WTC11 (cell line): Measurements from ENCODE around the gene DHCR7. TPM values are rescaled to one million over a fixed set of nuclear protein-coding genes. Genes with fewer than 3 reads are reported as not detected.

ENCODE experiments used
- ATAC-seq: fragments of 200-7000 bp; cut with Tn5 transposase; 2 replicates; pipeline ENCODE4 v1.10.0; 2021; ENCODE audit warnings: mild to moderate bottlenecking, moderate library complexity
- CTCF ChIA-PET: fragments of 300-600 bp; sonication (Branson Sonifier 250); formaldehyde crosslinking; loops from one replicate; lab custom pipeline; 2021; ENCODE audit warnings: antibody characterized with exemption; lab: Charles Lee
- POLR2A ChIA-PET: fragments of 350-600 bp; sonication (Branson Sonifier 250); formaldehyde crosslinking; loops from one replicate; lab custom pipeline; 2021; ENCODE audit warnings: antibody characterized with exemption; lab: Charles Lee
- DNase-seq: peaks from one replicate; pipeline ENCODE4 v3.0.0; 2021; ENCODE audit warnings: low spot score
- H3K27ac Mint-ChIP-seq: 2 replicates; pipeline ENCODE4 v1.8.0; 2021; ENCODE audit warnings: mixed read lengths
- H3K27me3 Mint-ChIP-seq: 2 replicates; pipeline ENCODE4 v1.8.0; 2021; ENCODE audit warnings: low read depth, mild to moderate bottlenecking, moderate library complexity, mixed read lengths
- H3K36me3 Mint-ChIP-seq: 2 replicates; pipeline ENCODE4 v1.8.0; 2021; ENCODE audit warnings: mixed read lengths
- H3K4me1 Mint-ChIP-seq: 2 replicates; pipeline ENCODE4 v1.8.0; 2022; ENCODE audit warnings: mixed read lengths
- H3K4me3 Mint-ChIP-seq: 2 replicates; pipeline ENCODE4 v1.8.0; 2021; ENCODE audit warnings: mild to moderate bottlenecking, moderate library complexity, mixed read lengths
- H3K9me3 Mint-ChIP-seq: 2 replicates; pipeline ENCODE4 v1.8.0; 2021; ENCODE audit warnings: mixed read lengths
- ESRRA ChIP-seq: sonication (generic); formaldehyde crosslinking; IDR thresholded peaks from 2 replicates; pipeline ENCODE4 v1.8.1; 2022; ENCODE audit warnings: mild to moderate bottlenecking, missing genetic modification reagents, borderline replicate concordance
- FOXJ3 ChIP-seq: sonication (generic); formaldehyde crosslinking; IDR thresholded peaks from 2 replicates; pipeline ENCODE4 v1.9.0; 2021; ENCODE audit warnings: missing genetic modification reagents, mild to moderate bottlenecking, borderline replicate concordance
- JUN ChIP-seq: sonication (generic); formaldehyde crosslinking; IDR thresholded peaks from 2 replicates; pipeline ENCODE4 v1.8.0; 2023; ENCODE audit warnings: mild to moderate bottlenecking, missing genetic modification reagents
- NR1H2 ChIP-seq: sonication (generic); formaldehyde crosslinking; IDR thresholded peaks from 2 replicates; pipeline ENCODE4 v1.9.0; 2021; ENCODE audit warnings: mild to moderate bottlenecking, moderate library complexity, missing genetic modification reagents
- OVOL2 ChIP-seq: fragments of 250-450 bp; sonication (Bioruptor Pico); IDR thresholded peaks from 2 replicates; pipeline ENCODE4 v1.9.0; 2021; ENCODE audit warnings: mild to moderate bottlenecking, borderline replicate concordance
- ZNF232 ChIP-seq: sonication (generic); formaldehyde crosslinking; IDR thresholded peaks from 2 replicates; pipeline ENCODE4 v1.8.0; 2022; ENCODE audit warnings: mild to moderate bottlenecking, missing genetic modification reagents
- ZNF423 ChIP-seq: fragments of 250-450 bp; sonication (Bioruptor Pico); IDR thresholded peaks from 2 replicates; pipeline ENCODE4 v2.1.2; 2022; ENCODE audit warnings: mild to moderate bottlenecking, moderate library complexity
- total RNA-seq: library from RNA; stranded (reverse); gene quantifications from 3 replicates; pipeline ENCODE4 v1.2.3, GENCODE V29; 2021
- TF ChIP-seq, protein P1 (sequence below): sonication (generic); formaldehyde crosslinking; IDR thresholded peaks from 2 replicates; pipeline ENCODE4 v1.8.1; 2023; ENCODE audit warnings: mild to moderate bottlenecking, missing genetic modification reagents, moderate library complexity
- TF ChIP-seq, protein P2 (sequence below): sonication (generic); formaldehyde crosslinking; IDR thresholded peaks from 2 replicates; pipeline ENCODE4 v1.8.1; 2023; ENCODE audit warnings: mild to moderate bottlenecking, missing genetic modification reagents, moderate library complexity
- TF ChIP-seq, protein P3 (sequence below): sonication (generic); formaldehyde crosslinking; IDR thresholded peaks from 2 replicates; pipeline ENCODE4 v1.8.0; 2022; ENCODE audit warnings: mild to moderate bottlenecking, missing genetic modification reagents
- TF ChIP-seq, protein P4 (sequence below): sonication (generic); formaldehyde crosslinking; IDR thresholded peaks from 2 replicates; pipeline ENCODE4 v1.8.0; 2022; ENCODE audit warnings: missing genetic modification reagents
- TF ChIP-seq, protein P5 (sequence below): sonication (generic); formaldehyde crosslinking; IDR thresholded peaks from 2 replicates; pipeline ENCODE4 v1.8.0; 2023; ENCODE audit warnings: mild to moderate bottlenecking, missing genetic modification reagents
- TF ChIP-seq, protein P6 (sequence below): sonication (generic); formaldehyde crosslinking; IDR thresholded peaks from 2 replicates; pipeline ENCODE4 v1.8.0; 2022; ENCODE audit warnings: mild to moderate bottlenecking, missing genetic modification reagents
- TF ChIP-seq, protein P7 (sequence below): sonication (generic); formaldehyde crosslinking; IDR thresholded peaks from 2 replicates; pipeline ENCODE4 v1.8.1; 2022; ENCODE audit warnings: missing genetic modification reagents, borderline replicate concordance
- TF ChIP-seq, protein P8 (sequence below): fragments of 250-450 bp; sonication (Bioruptor Pico); conservative IDR thresholded peaks from 2 replicates; pipeline ENCODE4 v1.9.0; 2021; ENCODE audit warnings: mild to moderate bottlenecking

DHCR7 gene
- total RNA-seq, 1 experiment from 2014 or later, result 104 TPM

DNA sequence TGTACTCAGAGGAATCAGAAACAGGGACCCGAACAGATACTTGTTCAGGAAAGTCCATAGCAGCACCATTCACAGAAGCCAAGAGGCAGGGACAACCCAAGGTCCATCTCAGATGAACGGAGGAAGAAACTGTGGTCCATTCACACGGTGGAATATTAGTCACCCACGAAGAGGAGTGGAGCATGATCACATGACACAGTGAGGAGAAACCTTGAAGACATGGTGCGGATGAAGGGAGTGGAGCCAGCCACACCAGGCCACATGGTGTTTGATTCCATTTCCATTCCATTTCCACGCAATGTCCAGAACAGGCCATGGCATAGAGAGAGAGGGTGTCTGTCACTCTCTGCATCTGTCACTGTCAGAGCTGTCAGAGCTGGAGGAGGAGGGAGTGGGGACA lies 35.5 kb upstream of the DHCR7 start:
- TF ChIP-seq, protein P1, sequence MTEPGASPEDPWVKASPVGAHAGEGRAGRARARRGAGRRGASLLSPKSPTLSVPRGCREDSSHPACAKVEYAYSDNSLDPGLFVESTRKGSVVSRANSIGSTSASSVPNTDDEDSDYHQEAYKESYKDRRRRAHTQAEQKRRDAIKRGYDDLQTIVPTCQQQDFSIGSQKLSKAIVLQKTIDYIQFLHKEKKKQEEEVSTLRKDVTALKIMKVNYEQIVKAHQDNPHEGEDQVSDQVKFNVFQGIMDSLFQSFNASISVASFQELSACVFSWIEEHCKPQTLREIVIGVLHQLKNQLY (CRISPR knock-in tag), result no peak
- TF ChIP-seq FOXJ3 (no peak), ZNF232 (CRISPR knock-in tag) (no peak), NR1H2 (CRISPR knock-in tag) (no peak), ZNF423 (no peak), ESRRA (CRISPR knock-in tag) (no peak)
- TF ChIP-seq, protein P2, sequence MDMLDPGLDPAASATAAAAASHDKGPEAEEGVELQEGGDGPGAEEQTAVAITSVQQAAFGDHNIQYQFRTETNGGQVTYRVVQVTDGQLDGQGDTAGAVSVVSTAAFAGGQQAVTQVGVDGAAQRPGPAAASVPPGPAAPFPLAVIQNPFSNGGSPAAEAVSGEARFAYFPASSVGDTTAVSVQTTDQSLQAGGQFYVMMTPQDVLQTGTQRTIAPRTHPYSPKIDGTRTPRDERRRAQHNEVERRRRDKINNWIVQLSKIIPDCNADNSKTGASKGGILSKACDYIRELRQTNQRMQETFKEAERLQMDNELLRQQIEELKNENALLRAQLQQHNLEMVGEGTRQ, result peak; percentile 48; the same call in 1 of the 2 replicates
- TF ChIP-seq, protein P3, sequence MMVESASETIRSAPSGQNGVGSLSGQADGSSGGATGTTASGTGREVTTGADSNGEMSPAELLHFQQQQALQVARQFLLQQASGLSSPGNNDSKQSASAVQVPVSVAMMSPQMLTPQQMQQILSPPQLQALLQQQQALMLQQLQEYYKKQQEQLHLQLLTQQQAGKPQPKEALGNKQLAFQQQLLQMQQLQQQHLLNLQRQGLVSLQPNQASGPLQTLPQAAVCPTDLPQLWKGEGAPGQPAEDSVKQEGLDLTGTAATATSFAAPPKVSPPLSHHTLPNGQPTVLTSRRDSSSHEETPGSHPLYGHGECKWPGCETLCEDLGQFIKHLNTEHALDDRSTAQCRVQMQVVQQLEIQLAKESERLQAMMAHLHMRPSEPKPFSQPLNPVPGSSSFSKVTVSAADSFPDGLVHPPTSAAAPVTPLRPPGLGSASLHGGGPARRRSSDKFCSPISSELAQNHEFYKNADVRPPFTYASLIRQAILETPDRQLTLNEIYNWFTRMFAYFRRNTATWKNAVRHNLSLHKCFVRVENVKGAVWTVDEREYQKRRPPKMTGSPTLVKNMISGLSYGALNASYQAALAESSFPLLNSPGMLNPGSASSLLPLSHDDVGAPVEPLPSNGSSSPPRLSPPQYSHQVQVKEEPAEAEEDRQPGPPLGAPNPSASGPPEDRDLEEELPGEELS (CRISPR knock-in tag), result no peak
- TF ChIP-seq, protein P4, sequence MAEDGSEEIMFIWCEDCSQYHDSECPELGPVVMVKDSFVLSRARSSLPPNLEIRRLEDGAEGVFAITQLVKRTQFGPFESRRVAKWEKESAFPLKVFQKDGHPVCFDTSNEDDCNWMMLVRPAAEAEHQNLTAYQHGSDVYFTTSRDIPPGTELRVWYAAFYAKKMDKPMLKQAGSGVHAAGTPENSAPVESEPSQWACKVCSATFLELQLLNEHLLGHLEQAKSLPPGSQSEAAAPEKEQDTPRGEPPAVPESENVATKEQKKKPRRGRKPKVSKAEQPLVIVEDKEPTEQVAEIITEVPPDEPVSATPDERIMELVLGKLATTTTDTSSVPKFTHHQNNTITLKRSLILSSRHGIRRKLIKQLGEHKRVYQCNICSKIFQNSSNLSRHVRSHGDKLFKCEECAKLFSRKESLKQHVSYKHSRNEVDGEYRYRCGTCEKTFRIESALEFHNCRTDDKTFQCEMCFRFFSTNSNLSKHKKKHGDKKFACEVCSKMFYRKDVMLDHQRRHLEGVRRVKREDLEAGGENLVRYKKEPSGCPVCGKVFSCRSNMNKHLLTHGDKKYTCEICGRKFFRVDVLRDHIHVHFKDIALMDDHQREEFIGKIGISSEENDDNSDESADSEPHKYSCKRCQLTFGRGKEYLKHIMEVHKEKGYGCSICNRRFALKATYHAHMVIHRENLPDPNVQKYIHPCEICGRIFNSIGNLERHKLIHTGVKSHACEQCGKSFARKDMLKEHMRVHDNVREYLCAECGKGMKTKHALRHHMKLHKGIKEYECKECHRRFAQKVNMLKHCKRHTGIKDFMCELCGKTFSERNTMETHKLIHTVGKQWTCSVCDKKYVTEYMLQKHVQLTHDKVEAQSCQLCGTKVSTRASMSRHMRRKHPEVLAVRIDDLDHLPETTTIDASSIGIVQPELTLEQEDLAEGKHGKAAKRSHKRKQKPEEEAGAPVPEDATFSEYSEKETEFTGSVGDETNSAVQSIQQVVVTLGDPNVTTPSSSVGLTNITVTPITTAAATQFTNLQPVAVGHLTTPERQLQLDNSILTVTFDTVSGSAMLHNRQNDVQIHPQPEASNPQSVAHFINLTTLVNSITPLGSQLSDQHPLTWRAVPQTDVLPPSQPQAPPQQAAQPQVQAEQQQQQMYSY, result peak; percentile 81
- TF ChIP-seq, protein P5, sequence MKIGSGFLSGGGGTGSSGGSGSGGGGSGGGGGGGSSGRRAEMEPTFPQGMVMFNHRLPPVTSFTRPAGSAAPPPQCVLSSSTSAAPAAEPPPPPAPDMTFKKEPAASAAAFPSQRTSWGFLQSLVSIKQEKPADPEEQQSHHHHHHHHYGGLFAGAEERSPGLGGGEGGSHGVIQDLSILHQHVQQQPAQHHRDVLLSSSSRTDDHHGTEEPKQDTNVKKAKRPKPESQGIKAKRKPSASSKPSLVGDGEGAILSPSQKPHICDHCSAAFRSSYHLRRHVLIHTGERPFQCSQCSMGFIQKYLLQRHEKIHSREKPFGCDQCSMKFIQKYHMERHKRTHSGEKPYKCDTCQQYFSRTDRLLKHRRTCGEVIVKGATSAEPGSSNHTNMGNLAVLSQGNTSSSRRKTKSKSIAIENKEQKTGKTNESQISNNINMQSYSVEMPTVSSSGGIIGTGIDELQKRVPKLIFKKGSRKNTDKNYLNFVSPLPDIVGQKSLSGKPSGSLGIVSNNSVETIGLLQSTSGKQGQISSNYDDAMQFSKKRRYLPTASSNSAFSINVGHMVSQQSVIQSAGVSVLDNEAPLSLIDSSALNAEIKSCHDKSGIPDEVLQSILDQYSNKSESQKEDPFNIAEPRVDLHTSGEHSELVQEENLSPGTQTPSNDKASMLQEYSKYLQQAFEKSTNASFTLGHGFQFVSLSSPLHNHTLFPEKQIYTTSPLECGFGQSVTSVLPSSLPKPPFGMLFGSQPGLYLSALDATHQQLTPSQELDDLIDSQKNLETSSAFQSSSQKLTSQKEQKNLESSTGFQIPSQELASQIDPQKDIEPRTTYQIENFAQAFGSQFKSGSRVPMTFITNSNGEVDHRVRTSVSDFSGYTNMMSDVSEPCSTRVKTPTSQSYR (CRISPR knock-in tag), result no peak
- Mint-ChIP-seq H3K4me3 (no peak overlapping the region), H3K27ac (no peak overlapping the region), H3K9me3 (peaks cover 4% of the 10 kb centered on the region; the same call in 1 of the 2 replicates), H3K4me1 (peaks cover 6% of the 10 kb centered on the region), H3K27me3 (no peaks in the 10 kb centered on the region), H3K36me3 (peaks cover 57% of the 10 kb centered on the region)
- POLR2A ChIA-PET, result no interaction called here
- DNase-seq (no peak), ATAC-seq (no peak)
- CTCF ChIA-PET, result no interaction called here

DNA sequence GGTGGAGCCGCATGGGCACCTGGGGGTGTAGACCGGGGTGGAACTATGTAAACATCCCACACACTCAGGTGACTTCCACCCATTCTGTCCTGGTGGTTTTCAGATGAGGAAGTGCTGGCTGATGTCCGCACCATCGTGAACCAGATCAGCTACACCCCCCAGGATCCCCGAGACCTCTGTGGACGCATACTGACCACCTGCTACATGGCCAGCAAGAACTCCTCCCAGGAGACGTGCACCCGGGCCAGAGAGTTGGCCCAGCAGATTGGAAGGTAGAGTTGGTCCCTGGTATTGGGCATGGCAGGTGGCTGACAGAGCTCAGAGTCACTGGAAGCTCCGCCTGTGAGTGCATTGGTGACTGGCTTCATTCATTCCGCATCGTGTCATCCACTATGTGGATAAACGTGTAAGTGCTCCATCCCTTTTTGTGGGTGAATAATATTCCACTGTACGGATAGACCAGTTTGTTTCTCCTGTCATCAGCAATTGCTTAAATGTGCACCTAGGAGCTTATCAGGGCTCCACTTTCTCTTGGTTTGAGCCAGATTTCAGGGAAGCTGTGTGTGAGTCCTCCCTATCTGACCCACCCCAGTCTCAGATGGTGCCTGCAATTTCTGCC lies 34.7 kb upstream of the DHCR7 start:
- CTCF ChIA-PET, result no interaction called here
- Mint-ChIP-seq H3K9me3 (peaks cover 4% of the 10 kb centered on the region; the same call in 1 of the 2 replicates), H3K27ac (no peak overlapping the region), H3K27me3 (no peaks in the 10 kb centered on the region), H3K4me1 (peaks cover 2% of the 10 kb centered on the region), H3K36me3 (peaks cover 57% of the 10 kb centered on the region), H3K4me3 (no peak overlapping the region)
- POLR2A ChIA-PET, result no interaction called here
- TF ChIP-seq, protein P6, sequence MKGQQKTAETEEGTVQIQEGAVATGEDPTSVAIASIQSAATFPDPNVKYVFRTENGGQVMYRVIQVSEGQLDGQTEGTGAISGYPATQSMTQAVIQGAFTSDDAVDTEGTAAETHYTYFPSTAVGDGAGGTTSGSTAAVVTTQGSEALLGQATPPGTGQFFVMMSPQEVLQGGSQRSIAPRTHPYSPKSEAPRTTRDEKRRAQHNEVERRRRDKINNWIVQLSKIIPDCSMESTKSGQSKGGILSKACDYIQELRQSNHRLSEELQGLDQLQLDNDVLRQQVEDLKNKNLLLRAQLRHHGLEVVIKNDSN (CRISPR knock-in tag), result no peak
- TF ChIP-seq, protein P7, sequence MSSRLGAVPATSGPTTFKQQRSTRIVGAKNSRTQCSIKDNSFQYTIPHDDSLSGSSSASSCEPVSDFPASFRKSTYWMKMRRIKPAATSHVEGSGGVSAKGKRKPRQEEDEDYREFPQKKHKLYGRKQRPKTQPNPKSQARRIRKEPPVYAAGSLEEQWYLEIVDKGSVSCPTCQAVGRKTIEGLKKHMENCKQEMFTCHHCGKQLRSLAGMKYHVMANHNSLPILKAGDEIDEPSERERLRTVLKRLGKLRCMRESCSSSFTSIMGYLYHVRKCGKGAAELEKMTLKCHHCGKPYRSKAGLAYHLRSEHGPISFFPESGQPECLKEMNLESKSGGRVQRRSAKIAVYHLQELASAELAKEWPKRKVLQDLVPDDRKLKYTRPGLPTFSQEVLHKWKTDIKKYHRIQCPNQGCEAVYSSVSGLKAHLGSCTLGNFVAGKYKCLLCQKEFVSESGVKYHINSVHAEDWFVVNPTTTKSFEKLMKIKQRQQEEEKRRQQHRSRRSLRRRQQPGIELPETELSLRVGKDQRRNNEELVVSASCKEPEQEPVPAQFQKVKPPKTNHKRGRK (CRISPR knock-in tag), result no peak
- TF ChIP-seq OVOL2 (CRISPR knock-in tag) (no peak), JUN (CRISPR knock-in tag) (no peak)
- TF ChIP-seq, protein P8, sequence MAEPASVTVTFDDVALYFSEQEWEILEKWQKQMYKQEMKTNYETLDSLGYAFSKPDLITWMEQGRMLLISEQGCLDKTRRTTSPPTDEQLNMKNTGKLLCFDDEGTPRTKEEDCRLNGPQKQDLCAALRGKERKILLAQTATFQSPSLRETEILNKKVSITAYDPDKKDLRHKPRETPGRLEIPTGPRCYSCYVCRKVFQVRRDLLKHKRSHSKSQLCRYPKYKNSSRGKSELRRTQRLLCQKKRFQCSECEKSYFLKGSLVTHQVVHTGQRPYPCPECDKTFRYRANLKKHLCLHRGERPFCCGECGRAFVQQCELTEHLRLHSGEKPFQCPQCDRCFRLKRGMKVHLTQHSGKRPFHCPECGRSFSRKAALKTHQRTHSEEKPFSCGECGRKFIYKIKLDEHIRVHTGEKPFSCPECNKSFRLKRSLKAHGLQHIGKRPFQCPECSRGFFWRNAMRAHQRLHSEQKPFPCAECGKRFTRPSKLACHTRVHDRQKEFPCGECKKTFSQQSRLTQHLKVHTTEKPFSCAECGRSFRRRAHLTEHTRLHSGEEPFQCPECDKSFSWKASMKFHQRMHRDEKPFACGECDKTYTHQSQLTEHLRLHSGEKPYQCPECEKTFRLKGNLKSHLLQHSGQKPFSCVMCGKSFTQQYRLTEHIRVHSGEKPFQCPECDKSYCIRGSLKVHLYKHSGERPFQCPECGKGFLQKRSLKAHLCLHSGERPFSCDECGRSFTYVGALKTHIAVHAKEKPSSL (CRISPR knock-in tag), result no peak
- DNase-seq, result no peak
- ATAC-seq, result no peak
